Renal pelvis (tissue), 4 donors: ENCODE data around the gene AKNA. TPM values are rescaled to one million over a fixed set of nuclear protein-coding genes. Genes with fewer than 3 reads are reported as not detected.
"Not testable (repeated sequence)": the region's sequence is repeated elsewhere in the genome, so short reads cannot be mapped to it uniquely, and the experiment has no call there.

Experiments
- DNase-seq: peaks from one replicate; pipeline ENCODE4 v3.0.0-alpha.2; 2013
- polyA plus RNA-seq, 3 donors: library from polyadenylated mRNA; unstranded; fragments of 120-200 nt; gene quantifications; one replicate each; pipeline ENCODE4 v1.2.1, GENCODE V29; 2013; ENCODE audit not compliant: insufficient read length in 3 of 3

Gene AKNA
- polyA plus RNA-seq, 3 donors, result 14.1 to 16.2 (median 15.6) TPM

DNA sequence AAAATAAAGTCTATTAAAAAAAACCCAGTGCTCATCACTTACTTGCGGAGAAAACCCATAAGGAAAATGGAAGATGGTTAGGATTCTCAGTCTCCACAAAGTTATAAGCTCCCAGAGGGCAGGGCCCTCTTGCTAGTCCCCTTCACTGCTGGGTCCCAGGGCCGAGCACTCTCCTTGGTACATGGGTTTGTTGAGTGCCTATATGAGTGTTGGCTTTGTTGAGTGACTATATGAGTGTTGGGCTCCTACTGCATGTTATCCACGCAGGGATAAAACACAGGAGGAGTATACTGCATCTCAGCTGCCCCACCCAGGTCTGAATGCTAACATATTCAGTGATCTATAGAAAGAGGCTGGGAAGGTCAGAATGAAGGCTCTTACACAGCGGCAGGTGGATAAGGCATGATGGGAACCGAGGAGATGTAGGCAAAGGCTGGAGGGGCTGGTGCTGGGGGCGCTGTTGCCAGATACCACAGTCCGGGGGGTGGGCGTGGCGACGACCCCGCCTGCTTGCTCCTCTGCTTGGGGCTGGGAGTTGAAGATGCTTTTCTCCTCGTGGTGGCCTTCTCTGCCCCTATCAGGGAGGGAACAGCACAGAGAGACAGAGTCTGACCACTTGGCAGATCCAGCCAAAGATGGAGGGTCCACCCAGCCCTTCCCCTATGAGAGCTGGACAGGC is 46.5 kb downstream of the AKNA start:
- no peak for DNase-seq

GRCh38 chr9:114339130-114339908 is 48.5 kb downstream of the AKNA start:
- no peak for DNase-seq

GRCh38 chr9:114338187-114338586 is 49.6 kb downstream of the AKNA start:
- no peak for DNase-seq

- DNase-seq, result no peak
Observed at GRCh38 chr9:114336699-114337395, 50.9 kb downstream of the AKNA start.

DNA sequence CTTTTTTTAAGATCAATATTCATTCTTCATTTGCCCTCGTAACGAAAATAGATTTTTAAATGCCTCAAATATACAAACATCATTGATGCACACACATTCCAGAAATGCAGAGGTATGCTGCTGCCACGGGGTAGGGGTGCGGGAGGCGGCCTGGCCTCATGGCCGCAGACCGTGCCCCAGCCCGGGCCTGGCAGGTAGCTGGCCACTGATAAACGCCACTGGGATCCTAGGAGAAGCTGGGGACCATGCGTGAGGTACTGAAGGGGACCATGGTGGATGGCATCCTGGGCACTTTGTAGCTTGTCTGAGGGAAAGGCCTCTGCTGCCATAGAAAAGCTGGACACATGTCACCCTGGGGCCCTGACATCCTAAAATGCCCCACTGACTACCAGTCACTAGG is 51.6 kb downstream of the AKNA start:
- no peak for DNase-seq

DNA sequence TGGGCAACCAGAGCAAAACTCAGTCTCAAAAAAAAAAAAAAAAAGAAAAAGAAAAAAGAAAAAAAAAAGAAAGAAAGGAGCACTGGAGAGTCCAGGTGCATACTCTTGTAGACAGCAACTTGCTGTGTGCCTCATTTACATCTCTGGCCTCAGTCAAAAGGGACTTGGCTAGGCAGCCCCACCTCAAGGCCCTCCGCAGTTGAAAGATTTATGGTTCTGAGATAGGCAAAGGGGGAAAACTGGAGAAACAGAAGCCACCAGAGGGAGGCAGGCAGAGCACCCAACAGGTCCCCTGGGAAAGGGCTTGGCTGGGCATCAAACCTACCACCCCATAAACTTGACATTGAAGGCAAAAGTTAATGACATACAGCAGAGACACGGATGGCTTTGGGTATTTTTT is 52.0 kb downstream of the AKNA start:
- no peak for DNase-seq

DNA sequence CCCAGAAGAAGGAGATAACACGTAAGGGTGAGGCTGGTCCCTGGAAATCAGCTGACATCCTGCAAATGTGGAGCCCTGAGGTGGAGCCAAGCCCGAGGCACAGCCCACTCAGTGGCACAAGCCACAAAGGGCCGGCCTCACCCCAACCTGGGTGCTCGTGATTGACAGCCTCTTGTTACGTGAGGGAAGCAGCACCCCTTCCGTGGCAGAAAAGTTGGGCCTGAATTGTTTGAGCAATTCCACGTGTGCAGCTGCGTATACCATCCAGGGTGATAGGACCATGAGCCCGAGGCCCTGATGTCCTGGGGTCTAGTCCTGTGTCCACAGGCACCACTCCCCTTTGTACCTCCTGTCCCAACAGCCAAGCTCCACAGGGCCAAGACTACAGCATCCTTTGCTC is 53.3 kb downstream of the AKNA start:
- DNase-seq, result no peak

- DNase-seq, result not testable (repeated sequence)
Observed at GRCh38 chr9:114333718-114334117, 54.1 kb downstream of the AKNA start.

DNA sequence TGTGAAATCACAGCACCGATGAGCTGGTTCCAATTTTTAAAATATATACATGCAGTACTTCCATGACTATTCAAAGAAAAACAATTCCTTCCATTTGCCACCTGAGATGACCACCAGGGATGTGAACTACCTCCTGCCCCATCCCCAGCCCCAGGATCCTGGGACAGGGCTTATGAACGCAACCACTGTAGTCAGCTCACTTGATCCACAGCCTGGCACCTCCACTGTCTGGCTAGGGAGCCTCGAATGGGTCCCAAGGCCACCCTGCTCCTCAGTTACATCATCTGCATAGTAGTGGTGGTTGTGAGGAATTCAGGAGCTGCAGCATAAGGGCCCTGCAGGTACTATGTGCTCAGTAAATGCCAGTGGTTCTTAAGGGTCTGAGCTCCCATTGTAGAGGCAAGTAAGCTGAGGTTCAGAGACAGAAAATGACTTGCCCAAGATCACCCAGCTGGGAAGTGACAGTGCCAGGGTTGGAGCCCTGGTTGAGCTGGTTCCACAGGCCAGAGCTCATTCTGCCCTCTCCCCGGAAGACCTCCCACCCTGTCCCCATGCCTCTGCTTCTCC is 55.2 kb downstream of the AKNA start:
- not testable (repeated sequence) for DNase-seq

- DNase-seq, result not testable (repeated sequence)
Observed at GRCh38 chr9:114331229-114332195, 56.3 kb downstream of the AKNA start.

GRCh38 chr9:114330636-114331035 is 57.1 kb downstream of the AKNA start:
- DNase-seq, result no peak

DNA sequence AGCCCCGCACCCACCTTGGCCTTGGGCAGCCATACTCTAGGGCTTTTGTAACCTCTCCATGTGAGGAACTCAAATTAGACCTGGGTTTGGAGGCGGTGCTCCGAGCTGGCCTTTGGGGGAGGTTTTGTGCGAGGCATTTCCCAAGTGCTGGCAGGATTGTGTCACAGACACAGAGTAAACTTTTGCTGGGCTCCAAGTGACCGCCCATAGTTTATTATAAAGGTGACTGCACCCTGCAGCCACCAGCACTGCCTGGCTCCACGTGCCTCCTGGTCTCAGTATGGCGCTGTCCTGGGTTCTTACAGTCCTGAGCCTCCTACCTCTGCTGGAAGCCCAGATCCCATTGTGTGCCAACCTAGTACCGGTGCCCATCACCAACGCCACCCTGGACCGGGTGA is 58.2 kb downstream of the AKNA start, which contains the start of gene ORM2:
TSS of gene ORM2 (plus strand) at position 245 of the 398 bp plus-strand sequence. CDS start at position 281, 36 bp downstream.
- DNase-seq, result not testable (repeated sequence)

DNA sequence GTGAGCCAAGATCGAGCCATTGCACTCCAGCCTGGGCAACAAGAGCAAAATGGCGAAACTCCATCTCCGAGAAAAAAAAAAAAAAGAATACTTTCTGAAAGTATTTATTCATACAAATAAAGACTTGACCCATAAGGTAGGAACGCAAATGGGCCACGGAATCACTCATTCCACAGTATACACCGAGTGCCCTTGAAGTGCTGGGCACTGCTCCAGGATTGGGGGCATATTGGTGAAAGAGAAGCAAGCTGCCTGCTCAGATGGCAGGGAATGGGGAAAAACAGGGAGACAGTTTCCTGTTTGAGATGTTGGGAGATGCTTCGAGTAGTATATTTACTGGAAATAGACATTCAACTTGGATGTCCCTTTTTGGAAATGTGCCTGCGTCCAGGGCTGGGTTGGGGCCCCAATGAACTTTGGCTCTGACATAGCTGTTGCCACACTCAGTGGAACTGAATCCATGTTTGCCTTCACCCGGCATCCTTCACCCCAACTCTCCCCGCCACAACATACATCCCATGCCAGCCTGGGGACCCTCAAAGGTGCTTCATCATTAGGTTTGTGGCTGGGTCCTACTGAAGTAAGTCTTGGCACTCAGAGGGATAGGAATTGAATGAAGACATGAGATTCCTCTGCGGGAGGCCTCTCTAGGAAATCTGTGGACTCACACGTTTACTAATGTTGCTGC is 58.7 kb downstream of the AKNA start:
- DNase-seq, result not testable (repeated sequence)

- DNase-seq, result not testable (repeated sequence)
Observed at GRCh38 chr9:114328357-114328820, 59.4 kb downstream of the AKNA start.

GRCh38 chr9:114327749-114328148 is 60.0 kb downstream of the AKNA start:
- DNase-seq, result no peak

- DNase-seq, result not testable (repeated sequence)
Observed at GRCh38 chr9:114325684-114326254, 62.0 kb downstream of the AKNA start.

DNA sequence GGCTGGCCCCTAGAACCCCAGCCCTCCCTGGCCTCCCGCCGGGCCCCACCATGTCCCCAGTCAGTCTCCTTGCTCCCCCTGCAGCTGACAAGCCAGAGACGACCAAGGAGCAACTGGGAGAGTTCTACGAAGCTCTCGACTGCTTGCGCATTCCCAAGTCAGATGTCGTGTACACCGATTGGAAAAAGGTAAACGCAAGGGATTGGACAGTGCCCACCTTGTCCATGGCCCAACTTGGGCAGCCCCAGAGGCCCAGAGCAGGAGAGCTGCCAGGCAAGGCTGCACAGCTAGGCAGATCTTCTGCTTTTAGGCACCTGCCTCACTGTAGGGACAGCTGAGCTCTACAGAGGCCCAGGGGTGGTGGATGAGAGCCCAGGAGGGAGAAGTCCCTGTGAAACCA is 62.8 kb downstream of the AKNA start:
- DNase-seq, result not testable (repeated sequence)

DNA sequence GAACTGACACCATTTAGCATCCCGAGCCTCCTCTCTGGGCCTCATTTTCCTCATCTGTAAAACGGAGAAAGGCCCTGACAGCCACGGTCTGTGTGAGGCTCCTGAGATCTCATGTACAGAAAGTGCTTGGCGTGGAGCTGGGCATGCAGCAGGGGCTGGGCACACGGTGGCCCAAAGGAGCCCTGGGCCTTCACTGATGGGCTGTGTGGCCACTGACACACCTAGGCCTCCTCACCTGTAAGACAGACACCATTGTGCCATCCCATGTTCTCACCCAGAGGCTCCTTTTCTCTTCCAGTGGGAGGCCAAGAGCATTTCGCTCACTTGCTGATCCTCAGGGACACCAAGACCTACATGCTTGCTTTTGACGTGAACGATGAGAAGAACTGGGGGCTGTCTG is 63.3 kb downstream of the AKNA start:
- no peak for DNase-seq

GRCh38 chr9:114323849-114324248 is 63.9 kb downstream of the AKNA start:
- DNase-seq, result not testable (repeated sequence)
